Lower leg skin (tissue), 4 donors: ENCODE measurements around the gene GZF1. TPM values are rescaled to one million over a fixed set of nuclear protein-coding genes. Genes with fewer than 3 reads are reported as not detected.

Experiments
- DNase-seq, 2 donors: peaks; one replicate each; pipeline ENCODE4 v3.0.0-alpha.2; 2019; ENCODE audit warnings: low spot score in 2 of 2
- H3K4me3 ChIP-seq: fragments of 200-600 bp; sonication (generic); 2 replicates; pipeline ENCODE4 v1.5.1; 2017; ENCODE audit warnings: mild to moderate bottlenecking, low read depth; ENCODE audit not compliant: poor library complexity, severe bottlenecking
- CTCF ChIP-seq, 3 donors: fragments of 450-650 bp; IDR thresholded peaks; one replicate each; pipeline ENCODE4 v1.5.1; 2016; ENCODE audit warnings: antibody characterized with exemption in 3 of 3, mild to moderate bottlenecking in 3 of 3, moderate library complexity in 2 of 3
- POLR2A ChIP-seq, 2 donors: fragments of 450-650 bp; IDR thresholded peaks; one replicate each; pipeline ENCODE4 v1.6.1; 2016 to 2017; ENCODE audit warnings: antibody characterized with exemption in 2 of 2, mild to moderate bottlenecking in 1 of 2, moderate library complexity in 1 of 2
- WGBS, 2 donors: methylation state at CpG; one replicate each; pipeline ENCODE4 v1.1.5; 2018; 5-methylcytosine and 5-hydroxymethylcytosine counted together
- intact Hi-C: fragments of 100-400 bp; cut with DNase I; formaldehyde crosslinking; loops from one replicate; pipeline ENCODE4 v1.15.0; 2023; ENCODE audit warnings: low total_unique reads
- total RNA-seq, 4 donors: library from RNA; depleted of rRNA; stranded (reverse); fragments of >200 nt; gene quantifications; one replicate each; pipeline ENCODE4 v1.1.0, GENCODE V29; 2016

The GZF1 gene
- 10 to 100 TPM in 3 of 4 donors, 1 to 10 TPM in 1; 4.4 to 15.1 (median 13.5) TPM for total RNA-seq

GRCh38 chr20:23361476-23362391 is at the start of gene GZF1:
GZF1 (plus strand) TSS chr20:23362182; CDS start chr20:23364384, 2,202 bp downstream.
- 0 to 1% methylated on average over 19 to 62 of the region's 114 CpGs for WGBS, 2 donors
- peak; percentile 97 to 100 for DNase-seq
- peak within 1 kb of the TSS; percentile 56 for H3K4me3 ChIP-seq
- intact Hi-C loops, result no loop called here
- TF ChIP-seq POLR2A (IDR thresholded peaks at IDR 0.05) (peak in 1 of 2 donors; percentile 85), CTCF (IDR thresholded peaks at IDR 0.05) (peak in 1 of 3 donors; percentile 96)

- TF ChIP-seq POLR2A (IDR thresholded peaks at IDR 0.05), result no peak
- H3K4me3 ChIP-seq, result no peak overlapping the region
- intact Hi-C loops, result loop anchor here (10.0 kb wide), 1 partner anchor 968 kb away; no protein-coding TSS in a partner anchor
- DNase-seq, result no peak
- 55 to 73% methylated on average over 1 of the region's 1 CpG for WGBS, 2 donors
These were observed 48.7 kb upstream of the GZF1 start for GRCh38 chr20:23313271-23313670.

GRCh38 chr20:23314699-23315098 is 47.3 kb upstream of the GZF1 start:
- TF ChIP-seq POLR2A (IDR thresholded peaks at IDR 0.05), result no peak
- TF ChIP-seq CTCF (IDR thresholded peaks at IDR 0.05), result no peak
- no peak for DNase-seq
- no peak overlapping the region for H3K4me3 ChIP-seq
- intact Hi-C loops, result loop anchor here (10.0 kb wide), 1 partner anchor 970 kb away; no protein-coding TSS in a partner anchor
- 88 to 91% methylated on average over 5 of the region's 5 CpGs for WGBS, 2 donors

- WGBS, 2 donors, result 73 to 75% methylated on average over 9 of the region's 9 CpGs
- no peak overlapping the region for H3K4me3 ChIP-seq
- intact Hi-C loops, result loop anchor here (10.0 kb wide), 1 partner anchor 970 kb away; no protein-coding TSS in a partner anchor
- TF ChIP-seq POLR2A (IDR thresholded peaks at IDR 0.05) (no peak), CTCF (IDR thresholded peaks at IDR 0.05) (no peak)
- DNase-seq, result peak in 1 of 2 donors; percentile 75
These were observed 46.9 kb upstream of the GZF1 start for GRCh38 chr20:23315099-23315498.

- intact Hi-C loops, result loop anchor here (10.0 kb wide), 1 partner anchor 972 kb away; no protein-coding TSS in a partner anchor
- no peak overlapping the region for H3K4me3 ChIP-seq
- no peak for TF ChIP-seq POLR2A (IDR thresholded peaks at IDR 0.05)
- 98% methylated on average over 3 of the region's 3 CpGs for WGBS, 2 donors
- no peak for DNase-seq
These were observed 45.4 kb upstream of the GZF1 start for GRCh38 chr20:23316626-23317025.

GRCh38 chr20:23317081-23317480 is 44.9 kb upstream of the GZF1 start:
- intact Hi-C loops, result loop anchor here (10.0 kb wide), 1 partner anchor 972 kb away; no protein-coding TSS in a partner anchor
- 77 to 88% methylated on average over 5 of the region's 5 CpGs for whole genome bisulfite sequencing, 2 donors
- no peak overlapping the region for H3K4me3 ChIP-seq
- TF ChIP-seq CTCF (IDR thresholded peaks at IDR 0.05) (no peak), POLR2A (IDR thresholded peaks at IDR 0.05) (no peak)
- DNase-seq, result no peak
